HFFc6 (cell line): ENCODE results near the gene ITLN1. TPM values are rescaled to one million over a fixed set of nuclear protein-coding genes. Genes with fewer than 3 reads are reported as not detected.
"Not testable (repeated sequence)": the region's sequence is repeated elsewhere in the genome, so short reads cannot be mapped to it uniquely, and the experiment has no call there.

ENCODE experiments used
- DNase-seq: peaks from one replicate; pipeline ENCODE4 v3.0.0-alpha.2; 2018
- H3K27ac Mint-ChIP-seq: 2 replicates; pipeline ENCODE4 v1.8.0; 2020; ENCODE audit warnings: mild to moderate bottlenecking, mixed read lengths
- H3K27me3 Mint-ChIP-seq: 2 replicates; pipeline ENCODE4 v1.8.0; 2021; ENCODE audit warnings: mild to moderate bottlenecking, moderate library complexity, mixed read lengths; ENCODE audit not compliant: insufficient read depth
- H3K36me3 Mint-ChIP-seq: 2 replicates; pipeline ENCODE4 v1.8.0; 2021; ENCODE audit warnings: low read depth, mixed read lengths
- H3K4me1 Mint-ChIP-seq: 2 replicates; pipeline ENCODE4 v1.8.0; 2020; ENCODE audit warnings: low read depth, mixed read lengths
- H3K4me3 Mint-ChIP-seq: 2 replicates; pipeline ENCODE4 v1.8.0; 2020; ENCODE audit warnings: mild to moderate bottlenecking, moderate library complexity, mixed read lengths
- H3K9me3 Mint-ChIP-seq: 2 replicates; pipeline ENCODE4 v1.8.0; 2020; ENCODE audit warnings: mild to moderate bottlenecking, mixed read lengths
- CTCF ChIP-seq: fragments of 200-600 bp; sonication (generic); IDR thresholded peaks from 2 replicates; pipeline ENCODE4 v1.5.0; 2021; ENCODE audit warnings: antibody characterized with exemption, mild to moderate bottlenecking
- total RNA-seq, 6 experiments: library from RNA; stranded (reverse); fragmentation: NEBNext Ultra II Directional; extraction: Animal tissue kit (Norgen Biotek cat#: 25700); gene quantifications; 2 replicates in 1 of 6; 3 replicates in 5 of 6; pipeline ENCODE4 v1.2.3, GENCODE V29; 2021

ITLN1 gene
- total RNA-seq, 6 experiments from 2014 or later, result not detected

GRCh38 chr1:160904783-160905616 is 20.0 kb upstream of the ITLN1 start:
- H3K36me3 Mint-ChIP-seq, result no peaks in the 10 kb centered on the region
- peaks cover 15% of the 10 kb centered on the region for H3K27me3 Mint-ChIP-seq
- H3K27ac Mint-ChIP-seq, result no peak overlapping the region

GRCh38 chr1:160902251-160902650 is 17.3 kb upstream of the ITLN1 start:
- DNase-seq, H3K4me3 Mint-ChIP-seq, H3K36me3 Mint-ChIP-seq, H3K4me1 Mint-ChIP-seq, H3K9me3 Mint-ChIP-seq, H3K27ac Mint-ChIP-seq: not testable (repeated sequence)
- peaks cover 12% of the 10 kb centered on the region for H3K27me3 Mint-ChIP-seq

More at GRCh38 chr1:160904783-160905616, 20.0 kb upstream of the ITLN1 start:
- DNase-seq, result no peak
- Mint-ChIP-seq H3K4me3 (no peak overlapping the region), H3K4me1 (no peaks in the 10 kb centered on the region), H3K9me3 (no peaks in the 10 kb centered on the region)
- no peak for TF ChIP-seq CTCF

- Mint-ChIP-seq H3K27ac (no peak overlapping the region), H3K4me3 (no peak overlapping the region), H3K4me1 (no peaks in the 10 kb centered on the region), H3K36me3 (no peaks in the 10 kb centered on the region), H3K27me3 (peaks cover 9% of the 10 kb centered on the region), H3K9me3 (no peaks in the 10 kb centered on the region)
- TF ChIP-seq CTCF, result no peak
- DNase-seq, result no peak
Measured at GRCh38 chr1:160901768-160902167, 16.8 kb upstream of the ITLN1 start.

GRCh38 chr1:160900683-160901082 is 15.7 kb upstream of the ITLN1 start:
- not testable (repeated sequence) for H3K4me3 Mint-ChIP-seq, H3K36me3 Mint-ChIP-seq, H3K27ac Mint-ChIP-seq, H3K4me1 Mint-ChIP-seq, DNase-seq, H3K27me3 Mint-ChIP-seq, H3K9me3 Mint-ChIP-seq

- H3K4me3 Mint-ChIP-seq, H3K27ac Mint-ChIP-seq, H3K4me1 Mint-ChIP-seq, H3K9me3 Mint-ChIP-seq, H3K27me3 Mint-ChIP-seq, H3K36me3 Mint-ChIP-seq, DNase-seq: not testable (repeated sequence)
Measured at GRCh38 chr1:160894368-160895135, 9.6 kb upstream of the ITLN1 start.

- Mint-ChIP-seq H3K36me3 (no peaks in the 10 kb centered on the region), H3K27me3 (peaks cover 3% of the 10 kb centered on the region), H3K4me1 (no peaks in the 10 kb centered on the region), H3K9me3 (no peaks in the 10 kb centered on the region; the same call in 1 of the 2 replicates), H3K27ac (no peak overlapping the region), H3K4me3 (no peak overlapping the region)
- DNase-seq, result no peak
- no peak for TF ChIP-seq CTCF
Measured at GRCh38 chr1:160891474-160891873, 6.5 kb upstream of the ITLN1 start.

- no peak for TF ChIP-seq CTCF
- H3K36me3 Mint-ChIP-seq, result no peaks in the 10 kb centered on the region
- H3K27me3 Mint-ChIP-seq, result peaks cover 3% of the 10 kb centered on the region; the same call in 1 of the 2 replicates
- H3K4me1 Mint-ChIP-seq, result no peaks in the 10 kb centered on the region
- no peak overlapping the region for H3K4me3 Mint-ChIP-seq
- no peak overlapping the region for H3K27ac Mint-ChIP-seq
- no peak for DNase-seq
- H3K9me3 Mint-ChIP-seq, result no peaks in the 10 kb centered on the region; the same call in 1 of the 2 replicates
Measured at GRCh38 chr1:160888926-160889325, 3.9 kb upstream of the ITLN1 start.
